ENCODE data around the gene PRMT5. TPM values are rescaled to one million over a fixed set of nuclear protein-coding genes. Genes with fewer than 3 reads are reported as not detected.
A peak's percentile ranks its signal among the peaks of the same experiment; 100 is the strongest.

The PRMT5 gene
- total and polyA plus RNA-seq, 5 donors from 2014 or later = 19.3 to 43.3 (median 37.9) TPM

- peak overlapping the region in 2 of 3 donors; percentile 63 to 98 for H3K27ac Mint-ChIP-seq
- peaks cover 5 to 56% (median 23%) of the 10 kb centered on the region in 4 donors for H3K4me1 Mint-ChIP-seq
- H3K27me3 Mint-ChIP-seq = no peaks in the 10 kb centered on the region
These were observed 46.5 kb downstream of the PRMT5 start for GRCh38 chr14:22882529-22883172.

DNA sequence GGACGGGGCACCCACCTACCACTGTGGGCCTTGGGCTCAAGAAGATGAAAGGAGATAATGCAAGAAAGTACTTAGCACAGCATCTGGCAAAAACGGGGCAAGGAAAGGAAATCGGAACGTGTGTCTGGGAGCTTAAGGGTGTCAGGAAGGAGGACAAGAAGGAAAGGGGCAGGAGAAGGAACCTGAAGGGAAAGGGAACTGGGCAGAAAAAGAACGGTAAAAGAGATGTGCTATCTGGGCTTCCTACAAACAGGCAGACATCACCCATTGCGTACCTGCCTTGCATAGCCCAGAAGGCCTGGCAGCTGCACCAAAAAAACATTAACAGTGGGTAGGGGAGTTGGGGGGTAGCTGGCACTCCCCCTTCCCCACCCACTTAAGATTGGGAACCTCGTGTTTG, 47.1 kb downstream of the PRMT5 start:
- H3K9me3 ChIP-seq (ENCODE audit: control insufficient read depth in 2 of 2, low read length in 2 of 2) = no peaks in the 10 kb centered on the region
- H3K27me3 ChIP-seq (ENCODE audit: control insufficient read depth, insufficient read depth, low read length) = no peaks in the 10 kb centered on the region
- H3K27ac ChIP-seq (ENCODE audit: insufficient read depth, low read length, poor library complexity, severe bottlenecking) = no peak overlapping the region
- no peak overlapping the region for H3K4me3 ChIP-seq (ENCODE audit: low read depth, low read length)
- peaks cover 13% of the 10 kb centered on the region for H3K4me1 ChIP-seq (ENCODE audit: control insufficient read depth, insufficient read depth, low read length, poor library complexity, severe bottlenecking)
- Mint-ChIP-seq H3K4me1 (peaks cover under 1 to 53% (median 18%) of the 10 kb centered on the region in 4 donors), H3K27me3 (no peaks in the 10 kb centered on the region), H3K36me3 (peaks cover 21% of the 10 kb centered on the region), H3K9me3 (peaks cover 0 to under 1% (median 0%) of the 10 kb centered on the region in 7 donors), H3K27ac (peak overlapping the region in 1 of 3 donors; percentile 81), H3K4me3 (peak overlapping the region in 1 of 4 donors; percentile 4)
- DNase-seq = no peak
- peaks cover 28% of the 10 kb centered on the region for H3K36me3 ChIP-seq (ENCODE audit: control insufficient read depth, insufficient read depth, low read length)
- no peak for ATAC-seq (ENCODE audit: low read depth in 2 of 2)

More at GRCh38 chr14:22882529-22883172, 46.5 kb downstream of the PRMT5 start:
- no peaks in the 10 kb centered on the region for H3K9me3 ChIP-seq (ENCODE audit: control insufficient read depth in 2 of 2, low read length in 2 of 2)
- H3K4me3 Mint-ChIP-seq = peak overlapping the region in 2 of 4 donors; percentile 4 to 76
- peaks cover 18% of the 10 kb centered on the region for H3K4me1 ChIP-seq (ENCODE audit: control insufficient read depth, insufficient read depth, low read length, poor library complexity, severe bottlenecking)
- H3K36me3 Mint-ChIP-seq = peaks cover 19% of the 10 kb centered on the region
- DNase-seq (peak in 1 of 3 donors; percentile 38), ATAC-seq (ENCODE audit: low read depth in 2 of 2) (no peak)
- peaks cover 0 to 1% (median 0%) of the 10 kb centered on the region in 7 donors for H3K9me3 Mint-ChIP-seq
- H3K4me3 ChIP-seq (ENCODE audit: low read depth, low read length) = no peak overlapping the region
- H3K36me3 ChIP-seq (ENCODE audit: control insufficient read depth, insufficient read depth, low read length) = peaks cover 22% of the 10 kb centered on the region
- H3K27me3 ChIP-seq (ENCODE audit: control insufficient read depth, insufficient read depth, low read length) = no peaks in the 10 kb centered on the region
- H3K27ac ChIP-seq (ENCODE audit: insufficient read depth, low read length, poor library complexity, severe bottlenecking) = no peak overlapping the region

GRCh38 chr14:22878271-22879246, 50.6 kb downstream of the PRMT5 start:
- DNase-seq (no peak), ATAC-seq (ENCODE audit: low read depth in 2 of 2) (no peak)
- Mint-ChIP-seq H3K4me3 (peak overlapping the region in 1 of 4 donors; percentile 35), H3K36me3 (peaks cover 29% of the 10 kb centered on the region), H3K27ac (peak overlapping the region in 2 of 3 donors; percentile 65 to 84), H3K9me3 (no peaks in the 10 kb centered on the region), H3K4me1 (peaks cover 0 to 48% (median 14%) of the 10 kb centered on the region in 4 donors), H3K27me3 (no peaks in the 10 kb centered on the region)
- Histone ChIP-seq H3K9me3 (ENCODE audit: control insufficient read depth in 2 of 2, low read length in 2 of 2) (no peaks in the 10 kb centered on the region), H3K27me3 (ENCODE audit: control insufficient read depth, insufficient read depth, low read length) (no peaks in the 10 kb centered on the region), H3K36me3 (ENCODE audit: control insufficient read depth, insufficient read depth, low read length) (peaks cover 61% of the 10 kb centered on the region), H3K4me3 (ENCODE audit: low read depth, low read length) (no peak overlapping the region), H3K4me1 (ENCODE audit: control insufficient read depth, insufficient read depth, low read length, poor library complexity, severe bottlenecking) (peaks cover 20% of the 10 kb centered on the region), H3K27ac (ENCODE audit: insufficient read depth, low read length, poor library complexity, severe bottlenecking) (no peak overlapping the region)

DNA sequence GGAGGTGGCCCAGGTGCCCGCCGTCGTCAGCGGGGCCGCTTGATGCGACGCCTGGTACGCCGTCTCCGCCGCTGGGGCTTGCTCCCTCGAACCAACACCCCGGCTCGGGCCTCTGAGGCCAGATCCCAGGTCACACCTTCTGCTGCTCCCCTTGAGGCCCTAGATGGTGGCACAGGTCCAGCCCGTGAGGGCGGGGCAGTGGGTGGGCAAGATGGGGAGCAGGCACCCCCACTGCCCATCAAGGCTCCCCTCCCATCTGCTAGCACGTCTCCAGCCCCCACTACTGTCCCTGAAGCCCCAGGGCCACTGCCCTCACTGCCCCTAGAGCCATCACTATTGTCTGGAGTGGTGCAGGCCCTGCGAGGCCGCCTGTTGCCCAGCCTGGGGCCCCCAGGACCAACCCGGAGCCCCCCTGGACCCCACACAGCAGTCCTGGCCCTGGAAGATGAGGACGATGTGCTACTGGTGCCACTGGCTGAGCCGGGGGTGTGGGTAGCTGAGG, 52.1 kb downstream of the PRMT5 start:
- Histone ChIP-seq H3K36me3 (ENCODE audit: control insufficient read depth, insufficient read depth, low read length) (peaks cover 65% of the 10 kb centered on the region), H3K27ac (ENCODE audit: insufficient read depth, low read length, poor library complexity, severe bottlenecking) (peak overlapping the region; percentile 10), H3K4me3 (ENCODE audit: low read depth, low read length) (no peak overlapping the region), H3K27me3 (ENCODE audit: control insufficient read depth, insufficient read depth, low read length) (no peaks in the 10 kb centered on the region), H3K9me3 (ENCODE audit: control insufficient read depth in 2 of 2, low read length in 2 of 2) (no peaks in the 10 kb centered on the region), H3K4me1 (ENCODE audit: control insufficient read depth, insufficient read depth, low read length, poor library complexity, severe bottlenecking) (peaks cover 30% of the 10 kb centered on the region)
- H3K4me3 Mint-ChIP-seq = no peak overlapping the region
- peaks cover 6 to 50% (median 18%) of the 10 kb centered on the region in 4 donors for H3K4me1 Mint-ChIP-seq
- peaks cover 35% of the 10 kb centered on the region for H3K36me3 Mint-ChIP-seq
- H3K9me3 Mint-ChIP-seq = no peaks in the 10 kb centered on the region
- DNase-seq = no peak
- H3K27me3 Mint-ChIP-seq = no peaks in the 10 kb centered on the region
- no peak for ATAC-seq (ENCODE audit: low read depth in 2 of 2)
- H3K27ac Mint-ChIP-seq = no peak overlapping the region

GRCh38 chr14:22875748-22876319, 53.3 kb downstream of the PRMT5 start:
- Mint-ChIP-seq H3K4me3 (peak overlapping the region in 2 of 4 donors; percentile 59 to 82), H3K36me3 (peaks cover 35% of the 10 kb centered on the region)

DNA sequence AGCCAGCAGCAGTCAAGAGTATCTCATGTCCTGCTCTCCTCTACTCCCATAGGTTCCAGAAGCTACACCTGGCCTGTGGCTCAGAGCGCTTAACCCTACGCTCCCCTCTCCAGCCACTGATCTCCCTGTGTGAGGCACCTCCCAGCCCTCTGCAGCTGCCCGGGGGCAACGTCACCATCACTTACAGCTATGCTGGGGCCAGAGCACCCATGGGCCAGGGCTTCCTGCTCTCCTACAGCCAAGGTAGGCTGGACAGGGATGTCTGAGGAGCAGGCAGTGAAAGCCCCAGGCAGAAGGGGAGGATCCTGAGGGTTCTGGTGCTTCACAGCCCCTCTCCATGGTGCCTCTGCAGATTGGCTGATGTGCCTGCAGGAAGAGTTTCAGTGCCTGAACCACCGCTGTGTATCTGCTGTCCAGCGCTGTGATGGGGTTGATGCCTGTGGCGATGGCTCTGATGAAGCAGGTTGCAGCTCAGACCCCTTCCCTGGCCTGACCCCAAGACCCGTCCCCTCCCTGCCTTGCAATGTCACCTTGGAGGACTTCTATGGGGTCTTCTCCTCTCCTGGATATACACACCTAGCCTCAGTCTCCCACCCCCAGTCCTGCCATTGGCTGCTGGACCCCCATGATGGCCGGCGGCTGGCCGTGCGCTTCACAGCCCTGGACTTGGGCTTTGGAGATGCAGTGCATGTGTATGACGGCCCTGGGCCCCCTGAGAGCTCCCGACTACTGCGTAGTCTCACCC, 54.0 kb downstream of the PRMT5 start:
- Mint-ChIP-seq H3K27ac (peak overlapping the region in 2 of 3 donors; percentile 60 to 65), H3K4me1 (peaks cover 11 to 57% (median 24%) of the 10 kb centered on the region in 4 donors), H3K36me3 (peaks cover 35% of the 10 kb centered on the region), H3K9me3 (peaks cover 0 to 3% (median 0%) of the 10 kb centered on the region in 7 donors), H3K27me3 (peaks cover 4% of the 10 kb centered on the region), H3K4me3 (peak overlapping the region in 3 of 4 donors; percentile 35 to 82 (median 78))
- no peaks in the 10 kb centered on the region for H3K27me3 ChIP-seq (ENCODE audit: control insufficient read depth, insufficient read depth, low read length)
- ATAC-seq (ENCODE audit: low read depth in 2 of 2) (no peak), DNase-seq (no peak)
- peaks cover 45% of the 10 kb centered on the region for H3K4me1 ChIP-seq (ENCODE audit: control insufficient read depth, insufficient read depth, low read length, poor library complexity, severe bottlenecking)
- peak overlapping the region; percentile 23 for H3K27ac ChIP-seq (ENCODE audit: insufficient read depth, low read length, poor library complexity, severe bottlenecking)
- no peaks in the 10 kb centered on the region for H3K9me3 ChIP-seq (ENCODE audit: control insufficient read depth in 2 of 2, low read length in 2 of 2)
- peaks cover 65% of the 10 kb centered on the region for H3K36me3 ChIP-seq (ENCODE audit: control insufficient read depth, insufficient read depth, low read length)
- no peak overlapping the region for H3K4me3 ChIP-seq (ENCODE audit: low read depth, low read length)

More at GRCh38 chr14:22875748-22876319, 53.3 kb downstream of the PRMT5 start:
- Histone ChIP-seq H3K4me3 (ENCODE audit: low read depth, low read length) (no peak overlapping the region), H3K4me1 (ENCODE audit: control insufficient read depth, insufficient read depth, low read length, poor library complexity, severe bottlenecking) (peaks cover 38% of the 10 kb centered on the region), H3K27ac (ENCODE audit: insufficient read depth, low read length, poor library complexity, severe bottlenecking) (no peak overlapping the region), H3K27me3 (ENCODE audit: control insufficient read depth, insufficient read depth, low read length) (no peaks in the 10 kb centered on the region), H3K36me3 (ENCODE audit: control insufficient read depth, insufficient read depth, low read length) (peaks cover 65% of the 10 kb centered on the region), H3K9me3 (ENCODE audit: control insufficient read depth in 2 of 2, low read length in 2 of 2) (no peaks in the 10 kb centered on the region)
- H3K27ac Mint-ChIP-seq = peak overlapping the region in 1 of 3 donors; percentile 42
- no peak for DNase-seq
- H3K27me3 Mint-ChIP-seq = peaks cover under 1% of the 10 kb centered on the region
- H3K9me3 Mint-ChIP-seq = peaks cover 0 to 1% (median 0%) of the 10 kb centered on the region in 7 donors
- H3K4me1 Mint-ChIP-seq = peaks cover 8 to 51% (median 18%) of the 10 kb centered on the region in 4 donors
- no peak for ATAC-seq (ENCODE audit: low read depth in 2 of 2)
